NCI-H446 (cell line): ENCODE results near the gene WDFY4.

Experiments used
- DNase-seq, 2 experiments: peaks; one replicate each; lab custom pipeline; 2025; lab: John Stamatoyannopoulos, UW

The WDFY4 gene

GRCh38 chr10:49023752-49024151 lies 339.1 kb downstream of the WDFY4 start:
- DNase-seq = no peak

DNA sequence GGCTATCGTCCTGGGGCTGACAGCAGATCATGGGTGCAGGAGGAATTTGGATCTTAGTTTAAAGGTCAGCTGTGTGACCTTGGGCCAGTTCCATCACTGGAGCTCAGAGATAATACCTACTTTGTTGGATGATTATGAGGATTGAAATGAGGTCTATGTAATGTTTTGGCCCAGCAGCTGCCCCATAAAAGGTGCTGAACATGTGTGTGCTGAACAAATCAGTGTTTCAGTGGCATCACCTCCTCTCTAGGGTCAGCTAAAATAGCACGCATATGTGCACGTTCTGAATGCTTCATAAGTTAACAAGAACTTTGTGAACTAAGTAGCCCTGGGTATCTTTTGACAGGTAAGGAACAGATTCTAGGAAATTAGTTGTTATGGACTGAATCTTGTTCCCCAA lies 339.8 kb downstream of the WDFY4 start:
- DNase-seq = no peak

DNA sequence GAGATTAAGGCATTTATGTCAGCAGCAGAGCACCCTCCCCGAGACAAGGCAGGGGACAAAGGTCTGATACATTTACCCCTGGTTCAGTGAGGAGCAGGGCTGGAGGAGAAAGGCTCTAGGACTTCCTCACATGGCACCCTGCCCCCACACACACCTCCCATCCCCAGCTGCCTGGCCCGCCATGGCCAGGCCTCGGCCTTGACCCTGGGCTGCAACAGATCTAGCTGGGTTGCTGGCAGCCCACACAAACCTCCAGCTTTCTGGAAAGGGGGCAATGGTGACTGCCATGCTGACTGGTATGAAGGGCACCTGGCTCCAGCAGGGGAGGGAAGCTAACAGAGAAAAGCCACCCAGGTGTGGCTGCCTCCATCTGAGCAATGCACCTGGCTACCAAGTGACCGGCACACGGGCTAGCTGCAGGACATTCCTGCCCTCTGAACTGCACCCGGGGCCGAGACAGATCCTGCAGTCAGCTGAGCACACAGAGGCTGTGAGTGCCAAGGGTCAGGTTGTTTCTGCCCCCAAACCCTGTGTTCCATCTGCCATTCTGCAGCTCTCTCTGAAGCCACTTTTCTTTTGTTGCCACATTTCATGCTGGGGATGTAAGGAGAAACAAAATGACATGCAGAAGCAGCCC lies 340.8 kb downstream of the WDFY4 start:
- no peak for DNase-seq

DNA sequence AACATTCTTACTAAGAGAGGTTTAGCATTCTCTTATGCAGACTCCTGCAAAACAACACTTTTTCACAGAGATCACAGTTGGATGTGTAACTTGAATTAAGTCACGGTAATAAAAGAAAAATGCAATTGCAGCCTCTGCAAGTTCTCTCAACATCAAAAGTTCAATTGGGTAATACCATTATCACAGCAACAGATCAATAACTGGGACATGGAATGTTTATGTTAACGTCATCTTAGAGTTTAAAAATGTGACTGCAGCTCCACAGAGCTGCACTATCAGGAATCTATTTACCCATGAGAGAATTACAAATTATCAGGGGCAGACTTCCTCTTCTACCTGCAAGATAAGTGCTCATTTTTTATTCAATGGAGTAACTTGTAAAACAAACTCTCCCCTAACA lies 344.0 kb downstream of the WDFY4 start:
- no peak for DNase-seq

DNA sequence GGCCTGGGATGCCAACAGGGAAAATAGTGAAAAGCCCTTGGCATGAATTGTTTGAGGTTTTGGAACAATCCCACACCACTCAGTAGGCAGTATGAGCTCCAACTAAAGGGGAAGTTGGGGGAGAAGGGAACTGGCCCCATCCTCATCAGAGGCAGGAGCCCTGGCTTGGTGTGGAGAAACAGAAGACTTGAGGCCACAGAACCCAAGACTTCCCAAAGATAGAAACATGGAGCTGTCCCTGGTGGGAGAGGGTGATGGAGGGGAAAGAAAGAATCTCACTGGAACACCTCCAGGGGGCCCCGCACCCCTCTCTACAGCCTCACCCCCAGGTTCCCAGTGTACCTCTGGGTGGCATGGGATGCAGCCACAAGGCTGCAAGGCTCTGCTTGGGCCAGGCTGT lies 345.0 kb downstream of the WDFY4 start:
- DNase-seq = no peak
